Body of pancreas (tissue), 4 donors: ENCODE measurements around the gene LRSAM1.

Experiments used
- CTCF ChIP-seq, 7 experiments: fragments of 450-650 bp in 4 of 7; fragments of 200-600 bp in 3 of 7; sonication (generic) in 3 of 7; IDR thresholded peaks; one replicate each; pipeline ENCODE4 v1.5.1; 2016 to 2019; ENCODE audit warnings: antibody characterized with exemption in 7 of 7
- POLR2A ChIP-seq, 3 donors: fragments of 450-650 bp; IDR thresholded peaks; one replicate each; pipeline ENCODE4 v1.6.1; 2016; ENCODE audit warnings: antibody characterized with exemption in 3 of 3, mild to moderate bottlenecking in 2 of 3

GRCh38 chr9:127482662-127483061, 31.4 kb downstream of the LRSAM1 start:
- TF ChIP-seq CTCF (IDR thresholded peaks at IDR 0.05) (no peak), POLR2A (IDR thresholded peaks at IDR 0.05) (no peak)
